NAMALWA (cell line): Measurements from ENCODE around the gene UNC13B.
A peak's percentile ranks its signal among the peaks of the same experiment; 100 is the strongest.
"Not testable (repeated sequence)": the region's sequence is repeated elsewhere in the genome, so short reads cannot be mapped to it uniquely, and the experiment has no call there.

ENCODE experiments used
- DNase-seq: peaks from one replicate; pipeline ENCODE4 v3.0.0-alpha.2; 2015; ENCODE audit warnings: low spot score

The UNC13B gene

DNA sequence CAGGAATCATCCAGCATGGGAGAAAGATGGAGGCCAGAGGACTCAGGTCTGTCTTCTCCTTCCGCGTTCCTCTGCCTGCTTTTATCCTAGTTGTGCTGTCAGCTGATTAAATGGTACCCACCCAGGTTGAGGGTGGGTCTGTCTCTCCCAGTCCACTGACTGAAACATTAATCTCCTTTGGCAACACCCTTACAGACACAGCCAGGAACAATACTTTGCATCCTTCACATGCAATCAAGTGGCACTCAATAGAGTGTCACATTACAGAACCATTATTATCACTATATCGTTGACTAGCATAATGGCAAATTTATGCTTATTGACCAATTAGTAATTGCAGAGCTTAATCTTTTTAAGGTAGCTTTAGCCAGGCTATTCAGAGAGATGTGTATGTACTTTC lies 64.8 kb downstream of the UNC13B start:
- no peak for DNase-seq

- no peak for DNase-seq
These were observed 65.5 kb downstream of the UNC13B start for GRCh38 chr9:35227284-35227683.

GRCh38 chr9:35229066-35229778 lies 67.4 kb downstream of the UNC13B start:
- DNase-seq = no peak

- DNase-seq = no peak
These were observed 68.0 kb downstream of the UNC13B start for GRCh38 chr9:35229779-35230143.

- no peak for DNase-seq
These were observed 71.2 kb downstream of the UNC13B start for GRCh38 chr9:35232867-35233544.

GRCh38 chr9:35236692-35237091 lies 74.9 kb downstream of the UNC13B start:
- no peak for DNase-seq

- DNase-seq = no peak
These were observed 75.5 kb downstream of the UNC13B start for GRCh38 chr9:35237311-35237710.

DNA sequence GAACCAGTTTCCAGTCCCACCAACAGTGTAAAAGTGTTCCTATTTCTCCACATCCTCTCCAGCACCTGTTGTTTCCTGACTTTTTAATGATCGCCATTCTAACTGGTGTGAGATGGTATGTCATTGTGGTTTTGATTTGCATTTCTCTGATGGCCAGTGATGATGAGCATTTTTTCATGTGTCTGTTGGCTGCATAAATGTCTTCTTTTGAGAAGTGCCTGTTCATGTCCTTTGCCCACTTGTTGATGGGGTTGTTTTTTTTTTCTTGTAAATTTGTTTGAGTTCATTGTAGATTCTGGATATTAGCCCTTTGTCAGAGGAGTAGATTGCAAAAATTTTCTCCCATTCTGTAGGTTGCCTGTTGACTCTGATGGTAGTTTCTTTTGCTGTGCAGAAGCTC lies 84.1 kb downstream of the UNC13B start:
- not testable (repeated sequence) for DNase-seq

- no peak for DNase-seq
These were observed 91.3 kb downstream of the UNC13B start for GRCh38 chr9:35253075-35253474.

- no peak for DNase-seq
These were observed 92.4 kb downstream of the UNC13B start for GRCh38 chr9:35254237-35254636.

DNA sequence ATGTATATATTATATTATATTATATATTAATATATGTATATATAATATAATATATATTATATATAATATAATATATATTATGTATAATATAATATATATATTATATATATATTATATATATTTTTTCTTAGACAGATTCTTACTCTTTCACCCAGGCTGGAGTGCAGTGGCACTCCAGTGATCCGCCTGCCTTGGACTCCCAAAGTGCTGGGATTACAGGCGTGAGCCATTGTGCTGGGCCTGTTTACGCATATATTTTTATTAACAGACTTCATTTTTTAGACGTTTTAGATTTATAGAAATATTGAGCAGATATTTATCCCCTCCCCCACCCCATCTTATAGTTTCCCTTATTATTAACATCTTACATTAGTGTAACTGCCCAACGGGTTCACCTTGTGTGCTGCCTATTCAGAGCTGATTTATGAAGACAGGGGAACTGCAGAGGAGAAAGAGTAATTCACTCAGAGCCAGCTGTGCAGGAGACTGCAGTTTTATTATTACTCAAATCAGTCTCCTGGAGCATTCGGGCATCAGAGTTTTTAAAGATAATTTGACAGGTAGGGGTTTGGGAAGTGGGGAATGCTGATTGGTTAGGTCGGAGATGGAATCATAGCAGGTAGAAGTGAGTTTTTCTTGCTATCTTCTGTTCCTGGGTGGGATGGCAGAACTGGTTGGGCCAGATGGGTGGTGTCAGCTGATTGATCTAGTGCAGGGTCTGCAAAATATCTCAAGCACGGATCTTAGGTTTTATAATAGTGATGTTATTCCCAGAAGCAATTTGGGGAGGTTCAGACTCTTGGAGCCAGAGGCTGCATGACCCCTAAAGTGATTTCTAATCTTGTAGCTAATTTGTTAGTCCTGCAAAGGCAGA lies 93.4 kb downstream of the UNC13B start:
- DNase-seq = no peak

GRCh38 chr9:35257986-35258659 lies 96.3 kb downstream of the UNC13B start:
- no peak for DNase-seq

- peak; percentile 76 for DNase-seq
These were observed 97.1 kb downstream of the UNC13B start for GRCh38 chr9:35258660-35259474.

DNA sequence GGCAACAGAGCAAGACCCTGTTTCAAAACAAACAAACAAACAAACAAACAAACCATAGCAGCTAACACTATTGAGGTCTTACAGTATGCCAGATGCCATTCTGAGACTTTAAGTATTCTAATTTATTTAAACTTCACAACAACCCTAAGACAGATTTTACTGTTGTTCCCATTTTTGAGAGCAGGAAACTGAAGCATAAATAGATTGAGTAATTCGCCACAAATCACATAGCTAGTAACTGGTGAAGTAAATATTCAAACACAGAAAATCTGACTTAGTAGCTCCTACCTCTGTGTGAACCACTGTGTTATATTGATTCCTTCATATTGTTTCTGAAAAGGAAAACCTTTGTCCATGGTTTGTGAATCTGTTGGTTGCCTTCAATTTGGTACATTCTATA lies 98.4 kb downstream of the UNC13B start:
- DNase-seq = no peak

DNA sequence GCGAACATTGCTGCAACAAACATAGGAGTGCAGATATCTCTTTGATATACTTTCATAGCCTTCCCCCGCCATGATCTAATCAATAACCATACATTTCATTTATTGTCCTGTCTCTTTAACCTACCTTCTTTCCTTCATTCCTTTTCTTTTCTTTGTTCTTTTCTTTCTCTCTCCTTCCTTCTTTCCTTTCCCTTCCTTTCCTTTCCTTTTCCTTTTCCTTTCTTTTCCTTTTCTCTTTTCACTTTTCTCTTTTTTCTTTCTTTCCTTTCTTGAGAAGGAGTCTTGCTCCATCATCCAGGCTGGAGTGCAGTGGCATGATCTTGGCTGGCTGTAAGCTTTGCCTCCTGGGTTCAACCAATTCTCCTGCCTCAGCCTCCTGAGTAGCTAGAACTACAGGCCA lies 100.3 kb downstream of the UNC13B start:
- DNase-seq = no peak

- DNase-seq = no peak
These were observed 105.9 kb downstream of the UNC13B start for GRCh38 chr9:35267710-35268109.

- DNase-seq = no peak
These were observed 108.1 kb downstream of the UNC13B start for GRCh38 chr9:35269919-35270318.

DNA sequence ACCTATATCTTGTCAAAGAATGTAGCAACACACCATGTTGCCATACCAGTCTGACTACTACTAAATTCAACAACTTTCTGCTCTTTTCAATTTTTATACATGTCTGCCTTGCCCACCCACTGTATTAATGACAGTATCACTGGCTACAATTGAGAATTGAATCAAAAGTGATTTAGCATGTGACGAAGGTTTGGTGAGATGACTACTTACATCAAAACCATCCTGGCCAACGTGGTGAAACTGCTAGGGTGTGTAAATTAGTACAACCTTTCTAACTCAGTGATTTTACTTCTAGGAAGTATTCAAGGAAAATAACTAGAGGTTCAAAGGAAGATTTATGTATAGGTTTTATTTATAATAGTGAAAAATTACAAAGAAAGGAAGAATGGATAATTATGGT lies 109.8 kb downstream of the UNC13B start:
- no peak for DNase-seq

DNA sequence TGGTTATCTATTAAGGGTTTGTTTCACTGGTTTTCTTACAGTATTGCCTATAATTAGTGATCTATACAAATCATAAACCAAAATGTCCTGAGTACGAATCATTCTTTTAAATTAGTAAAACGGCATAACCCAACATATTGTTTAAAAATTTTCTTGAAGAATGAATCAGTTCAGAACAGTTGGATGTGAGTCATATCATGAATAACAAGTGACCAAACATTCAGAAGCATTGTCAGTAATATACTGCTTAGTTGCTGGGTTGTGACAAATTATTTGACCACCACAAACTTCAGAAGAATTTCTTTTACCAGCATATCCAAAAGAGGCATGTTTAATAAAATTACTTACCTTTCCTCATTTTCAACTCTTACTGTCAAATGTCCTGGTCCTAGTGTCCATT lies 111.2 kb downstream of the UNC13B start:
- no peak for DNase-seq

DNA sequence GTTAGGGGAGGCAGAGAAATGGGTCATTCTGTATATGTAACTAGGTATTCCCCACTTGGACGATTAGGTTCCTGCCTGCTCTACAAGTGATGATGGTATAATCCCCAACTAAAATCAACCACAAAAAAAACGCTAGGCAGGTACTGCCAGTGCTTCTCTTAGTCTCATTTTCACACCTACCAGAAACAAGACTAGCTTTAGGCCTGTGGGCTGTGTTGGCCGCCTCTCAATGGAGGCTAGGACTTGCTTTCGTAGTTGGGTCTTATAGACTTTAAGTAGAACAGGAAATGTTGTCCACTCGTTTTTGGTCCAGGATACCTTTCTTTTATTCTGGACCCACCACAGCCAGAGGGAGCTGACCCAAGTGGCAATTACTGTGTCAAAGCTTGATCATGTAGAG lies 111.8 kb downstream of the UNC13B start:
- DNase-seq = no peak

- DNase-seq = no peak
These were observed 113.2 kb downstream of the UNC13B start for GRCh38 chr9:35274993-35275392.

DNA sequence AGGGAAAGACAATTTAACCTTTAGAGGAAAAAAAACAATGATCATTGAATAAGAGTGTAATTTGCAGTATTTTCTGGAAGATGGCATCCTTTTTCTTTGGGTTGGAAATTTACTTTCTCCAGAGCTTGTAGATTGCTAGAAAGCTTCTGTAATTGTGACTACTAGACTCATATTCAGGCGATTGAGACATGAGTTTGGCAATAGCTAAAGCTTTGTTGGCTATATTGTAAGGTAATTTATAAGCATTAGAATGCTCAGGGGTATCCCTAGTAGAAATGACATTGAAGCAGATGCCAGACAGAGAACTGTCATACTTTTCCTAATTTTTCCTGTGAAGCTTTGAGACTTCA lies 115.3 kb downstream of the UNC13B start:
- DNase-seq = no peak
